GM12873 (cell line): ENCODE data around the gene TMCC1.

Experiments
- TF ChIP-seq, protein P1 (sequence below): IDR thresholded peaks from 2 replicates; pipeline ENCODE4 v1.5.1; 2012; ENCODE audit warnings: low read depth, mild to moderate bottlenecking, moderate library complexity, low read length, control low read depth; ENCODE audit not compliant: insufficient read depth; ENCODE audit errors: missing control alignments

Gene TMCC1

DNA sequence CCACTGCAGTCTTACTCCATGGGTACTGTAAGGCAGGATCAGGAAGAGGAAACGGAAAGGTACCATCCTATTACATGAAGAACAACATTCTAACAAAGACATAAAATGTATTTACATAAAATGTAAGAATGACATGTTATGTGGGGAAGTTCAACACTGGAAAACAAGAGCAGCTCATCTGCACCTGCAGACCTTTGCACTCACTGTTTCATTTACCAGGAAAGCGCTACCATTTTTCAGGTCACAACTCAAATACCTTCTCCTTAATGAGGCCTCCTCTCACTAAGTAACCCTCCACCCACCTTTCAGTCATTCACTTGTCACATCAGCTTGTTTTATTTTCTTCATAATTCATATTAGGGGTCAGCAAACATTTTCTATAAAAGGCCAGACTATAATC lies 2.6 kb downstream of the TMCC1 start:
- TF ChIP-seq, protein P1, sequence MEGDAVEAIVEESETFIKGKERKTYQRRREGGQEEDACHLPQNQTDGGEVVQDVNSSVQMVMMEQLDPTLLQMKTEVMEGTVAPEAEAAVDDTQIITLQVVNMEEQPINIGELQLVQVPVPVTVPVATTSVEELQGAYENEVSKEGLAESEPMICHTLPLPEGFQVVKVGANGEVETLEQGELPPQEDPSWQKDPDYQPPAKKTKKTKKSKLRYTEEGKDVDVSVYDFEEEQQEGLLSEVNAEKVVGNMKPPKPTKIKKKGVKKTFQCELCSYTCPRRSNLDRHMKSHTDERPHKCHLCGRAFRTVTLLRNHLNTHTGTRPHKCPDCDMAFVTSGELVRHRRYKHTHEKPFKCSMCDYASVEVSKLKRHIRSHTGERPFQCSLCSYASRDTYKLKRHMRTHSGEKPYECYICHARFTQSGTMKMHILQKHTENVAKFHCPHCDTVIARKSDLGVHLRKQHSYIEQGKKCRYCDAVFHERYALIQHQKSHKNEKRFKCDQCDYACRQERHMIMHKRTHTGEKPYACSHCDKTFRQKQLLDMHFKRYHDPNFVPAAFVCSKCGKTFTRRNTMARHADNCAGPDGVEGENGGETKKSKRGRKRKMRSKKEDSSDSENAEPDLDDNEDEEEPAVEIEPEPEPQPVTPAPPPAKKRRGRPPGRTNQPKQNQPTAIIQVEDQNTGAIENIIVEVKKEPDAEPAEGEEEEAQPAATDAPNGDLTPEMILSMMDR: no peak

DNA sequence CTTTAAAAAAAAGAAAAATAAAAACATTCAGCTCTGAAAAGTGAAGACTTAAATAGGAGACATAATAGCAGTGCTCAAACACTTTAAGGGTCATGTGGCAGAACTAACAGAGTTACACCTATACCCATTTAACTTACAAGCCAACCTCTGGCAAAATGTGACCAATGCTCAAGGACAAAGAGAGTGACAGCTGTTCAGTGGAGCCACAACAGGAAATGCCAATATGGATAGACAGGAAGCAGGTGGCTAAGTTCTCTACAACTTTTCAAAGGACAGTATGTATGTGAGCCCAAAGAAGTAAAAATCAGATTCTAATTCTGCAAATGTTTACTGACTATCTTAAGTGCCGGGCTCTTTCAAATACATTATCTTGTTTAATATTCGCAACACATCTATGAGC lies 3.4 kb downstream of the TMCC1 start:
- TF ChIP-seq, protein P1: no peak

DNA sequence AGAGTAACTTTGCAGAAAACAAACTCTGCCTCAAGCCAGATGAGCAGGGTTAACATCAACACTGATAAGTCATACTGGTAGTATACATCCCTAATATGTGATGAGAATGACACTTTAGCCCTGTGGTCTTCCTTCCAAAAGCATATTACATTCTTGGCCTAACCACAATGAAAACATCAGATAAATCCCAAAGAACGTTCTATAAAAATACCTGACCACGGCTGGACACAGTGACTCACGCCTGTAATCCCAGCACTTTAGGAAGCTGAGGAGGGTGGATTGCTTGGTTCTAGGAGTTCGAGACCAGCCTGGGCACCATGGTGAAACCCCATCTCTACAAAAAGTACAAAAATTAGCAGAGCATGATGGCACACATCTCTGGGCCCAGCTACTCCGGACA lies 4.7 kb downstream of the TMCC1 start:
- TF ChIP-seq, protein P1: no peak

DNA sequence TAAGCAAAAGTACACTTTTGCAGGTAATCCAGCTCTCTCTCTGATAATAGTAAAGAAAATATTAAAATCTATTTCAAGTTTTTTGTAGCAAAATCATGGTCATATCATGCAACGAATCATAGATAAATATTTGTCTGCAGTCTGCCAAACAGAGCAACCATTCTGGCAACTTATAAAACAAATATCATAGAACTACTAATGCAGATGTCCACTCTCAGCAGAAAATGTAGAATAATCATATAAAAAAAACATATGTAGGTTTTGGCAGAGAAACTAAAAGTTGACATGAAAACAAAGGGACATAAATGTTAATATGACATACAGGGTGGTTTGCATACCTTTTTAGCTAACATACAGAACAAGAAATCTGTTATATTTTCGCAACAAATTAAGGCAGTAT lies 12.2 kb downstream of the TMCC1 start:
- TF ChIP-seq, protein P1: no peak

DNA sequence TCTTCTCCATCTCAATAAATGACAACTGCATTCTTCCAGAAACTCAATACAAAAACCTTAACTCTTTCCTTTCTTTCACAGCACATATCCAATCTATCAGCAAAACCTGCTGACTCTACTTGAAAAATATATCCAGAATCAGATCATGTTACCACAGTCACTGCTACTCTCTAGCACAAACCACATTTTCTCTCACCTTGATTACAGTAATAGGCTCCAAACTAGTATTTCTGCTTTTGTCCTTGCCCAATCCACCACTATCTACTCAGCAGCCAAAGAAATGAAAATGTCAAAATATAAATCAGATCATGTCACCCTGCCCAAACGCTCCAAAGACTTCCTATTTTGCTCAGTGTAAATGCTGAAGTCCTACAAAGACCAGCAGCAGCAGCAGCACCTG lies 15.2 kb downstream of the TMCC1 start:
- TF ChIP-seq, protein P1: no peak

- TF ChIP-seq, protein P1: no peak
Observed at GRCh38 chr3:129868912-129869311, 24.6 kb downstream of the TMCC1 start.

DNA sequence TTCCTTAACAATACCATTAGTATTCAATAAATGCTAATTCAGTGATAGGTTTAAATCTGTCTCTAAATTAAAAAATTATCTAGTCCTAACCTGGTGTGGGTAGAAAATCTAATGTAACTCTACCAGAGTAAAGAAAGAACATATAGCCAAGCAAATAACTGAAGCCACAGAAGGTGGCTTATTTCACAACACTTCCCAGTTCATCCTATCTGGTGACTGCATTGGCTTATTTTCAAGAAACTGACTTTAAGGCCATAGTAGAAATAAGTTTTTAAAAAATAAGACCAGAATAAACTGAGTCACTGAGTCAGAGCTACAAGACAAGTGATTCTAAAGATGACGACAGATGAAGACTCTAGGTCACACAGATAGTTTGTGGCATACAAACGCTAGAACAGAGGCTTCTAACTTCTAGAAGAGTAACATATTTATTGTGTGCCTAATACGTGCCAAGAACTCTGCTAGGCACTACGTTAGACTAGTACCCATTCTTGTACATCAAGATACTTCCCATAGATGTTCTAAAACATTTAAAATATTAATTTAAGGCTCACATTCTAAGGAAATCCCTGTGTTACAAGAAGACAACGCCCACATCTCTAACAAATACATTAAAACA lies 25.9 kb downstream of the TMCC1 start:
- TF ChIP-seq, protein P1: no peak

DNA sequence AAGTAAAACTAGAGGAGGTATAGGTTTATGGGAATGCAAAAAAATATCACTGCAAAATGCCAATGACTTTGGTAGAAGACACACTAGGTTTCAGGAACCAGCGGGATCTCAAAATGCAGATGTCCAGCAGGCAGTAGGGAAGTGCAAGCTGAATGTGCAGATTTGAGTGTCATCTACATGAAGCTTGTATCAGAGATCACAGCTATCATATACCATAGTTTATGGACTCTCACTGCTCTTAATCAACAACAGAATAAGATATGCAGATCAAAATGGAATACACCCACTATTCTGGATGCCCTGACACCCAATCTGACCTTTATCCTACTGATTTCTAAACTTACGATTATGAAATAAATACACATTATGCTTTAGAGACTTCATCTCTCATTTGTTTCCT lies 27.7 kb downstream of the TMCC1 start:
- TF ChIP-seq, protein P1: no peak
